Measurements from ENCODE around the gene TSPAN2.

DNA sequence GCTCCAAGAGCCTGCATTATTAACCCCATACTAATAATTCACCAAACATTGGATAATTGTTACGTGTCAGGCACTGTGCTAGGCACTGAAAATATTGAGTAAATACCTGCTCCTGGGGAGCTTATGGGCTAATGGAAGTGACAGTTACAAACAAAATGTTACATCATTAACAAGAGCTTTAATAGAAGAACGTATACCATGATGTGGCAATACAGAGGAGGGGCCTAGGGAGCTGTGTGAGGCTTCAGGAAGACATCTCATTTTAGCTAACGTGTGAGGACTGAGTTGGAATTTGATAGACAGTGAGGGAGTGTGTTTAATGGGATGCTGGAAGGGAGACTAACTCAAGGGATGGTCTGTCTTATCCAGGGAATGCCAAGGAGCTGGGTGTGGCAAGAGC, 16.5 kb upstream of the TSPAN2 start:
- TF ChIP-seq, protein P1, sequence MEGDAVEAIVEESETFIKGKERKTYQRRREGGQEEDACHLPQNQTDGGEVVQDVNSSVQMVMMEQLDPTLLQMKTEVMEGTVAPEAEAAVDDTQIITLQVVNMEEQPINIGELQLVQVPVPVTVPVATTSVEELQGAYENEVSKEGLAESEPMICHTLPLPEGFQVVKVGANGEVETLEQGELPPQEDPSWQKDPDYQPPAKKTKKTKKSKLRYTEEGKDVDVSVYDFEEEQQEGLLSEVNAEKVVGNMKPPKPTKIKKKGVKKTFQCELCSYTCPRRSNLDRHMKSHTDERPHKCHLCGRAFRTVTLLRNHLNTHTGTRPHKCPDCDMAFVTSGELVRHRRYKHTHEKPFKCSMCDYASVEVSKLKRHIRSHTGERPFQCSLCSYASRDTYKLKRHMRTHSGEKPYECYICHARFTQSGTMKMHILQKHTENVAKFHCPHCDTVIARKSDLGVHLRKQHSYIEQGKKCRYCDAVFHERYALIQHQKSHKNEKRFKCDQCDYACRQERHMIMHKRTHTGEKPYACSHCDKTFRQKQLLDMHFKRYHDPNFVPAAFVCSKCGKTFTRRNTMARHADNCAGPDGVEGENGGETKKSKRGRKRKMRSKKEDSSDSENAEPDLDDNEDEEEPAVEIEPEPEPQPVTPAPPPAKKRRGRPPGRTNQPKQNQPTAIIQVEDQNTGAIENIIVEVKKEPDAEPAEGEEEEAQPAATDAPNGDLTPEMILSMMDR (IDR thresholded peaks at IDR 0.05; ENCODE audit: extremely low read depth in 1 of 2, insufficient read depth in 1 of 2, low read depth in 1 of 2, low read length in 2 of 2): no peak
- TF ChIP-seq POLR2AphosphoS5 (IDR thresholded peaks at IDR 0.05; ENCODE audit: insufficient read depth, low read depth, low read length): no peak
- no peak for TF ChIP-seq POLR2A (IDR thresholded peaks at IDR 0.05; ENCODE audit: low read depth, low read length)
- TF ChIP-seq JUN (IDR thresholded peaks at IDR 0.05; ENCODE audit: borderline replicate concordance, insufficient read depth, insufficient read length, low read depth): no peak
- no peak for TF ChIP-seq EZH2 (IDR thresholded peaks at IDR 0.05; ENCODE audit: borderline replicate concordance, low read depth, low read length, severe bottlenecking)
- no peak for TF ChIP-seq MYC (IDR thresholded peaks at IDR 0.05; ENCODE audit: low read depth, low read length)
- TF ChIP-seq, protein P2, sequence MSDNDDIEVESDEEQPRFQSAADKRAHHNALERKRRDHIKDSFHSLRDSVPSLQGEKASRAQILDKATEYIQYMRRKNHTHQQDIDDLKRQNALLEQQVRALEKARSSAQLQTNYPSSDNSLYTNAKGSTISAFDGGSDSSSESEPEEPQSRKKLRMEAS (IDR thresholded peaks at IDR 0.05; ENCODE audit: insufficient read depth, insufficient read length): no peak
- no peak for TF ChIP-seq GATA2 (IDR thresholded peaks at IDR 0.05; ENCODE audit: insufficient read depth, insufficient read length, low read depth, low read length)

All from endothelial cell of umbilical vein (primary cell).